WERI-Rb-1 (cell line): ENCODE measurements around the gene RABL2B.
A peak's percentile ranks its signal among the peaks of the same experiment; 100 is the strongest.

ENCODE experiments used
- DNase-seq: peaks from one replicate; pipeline ENCODE4 v3.0.0-alpha.2; 2020
- H3K27ac ChIP-seq: fragments of 250-450 bp; sonication (Bioruptor Pico); 2 replicates; pipeline ENCODE4 v1.5.1; 2020; ENCODE audit warnings: mild to moderate bottlenecking, moderate library complexity
- H3K27me3 ChIP-seq: fragments of 250-450 bp; sonication (Bioruptor Pico); 2 replicates; pipeline ENCODE4 v1.5.1; 2021; ENCODE audit warnings: mild to moderate bottlenecking, low read depth, moderate library complexity; ENCODE audit not compliant: insufficient read depth, severe bottlenecking
- H3K36me3 ChIP-seq: fragments of 250-450 bp; sonication (Bioruptor Pico); 2 replicates; pipeline ENCODE4 v1.5.1; 2020; ENCODE audit warnings: mild to moderate bottlenecking, moderate library complexity
- H3K4me3 ChIP-seq: 2 replicates; pipeline ENCODE4 v1.5.1; 2011; ENCODE audit warnings: low read depth, mild to moderate bottlenecking, control low read depth, low read length
- H3K9me3 ChIP-seq: fragments of 250-450 bp; sonication (Bioruptor Pico); 2 replicates; pipeline ENCODE4 v1.5.1; 2021; ENCODE audit warnings: mild to moderate bottlenecking, moderate library complexity; ENCODE audit not compliant: severe bottlenecking
- TF ChIP-seq, protein P1 (sequence below): IDR thresholded peaks from 2 replicates; pipeline ENCODE4 v1.5.1; 2011; ENCODE audit warnings: low read depth, mild to moderate bottlenecking, control low read depth, inconsistent platforms, low read length

RABL2B gene

DNA sequence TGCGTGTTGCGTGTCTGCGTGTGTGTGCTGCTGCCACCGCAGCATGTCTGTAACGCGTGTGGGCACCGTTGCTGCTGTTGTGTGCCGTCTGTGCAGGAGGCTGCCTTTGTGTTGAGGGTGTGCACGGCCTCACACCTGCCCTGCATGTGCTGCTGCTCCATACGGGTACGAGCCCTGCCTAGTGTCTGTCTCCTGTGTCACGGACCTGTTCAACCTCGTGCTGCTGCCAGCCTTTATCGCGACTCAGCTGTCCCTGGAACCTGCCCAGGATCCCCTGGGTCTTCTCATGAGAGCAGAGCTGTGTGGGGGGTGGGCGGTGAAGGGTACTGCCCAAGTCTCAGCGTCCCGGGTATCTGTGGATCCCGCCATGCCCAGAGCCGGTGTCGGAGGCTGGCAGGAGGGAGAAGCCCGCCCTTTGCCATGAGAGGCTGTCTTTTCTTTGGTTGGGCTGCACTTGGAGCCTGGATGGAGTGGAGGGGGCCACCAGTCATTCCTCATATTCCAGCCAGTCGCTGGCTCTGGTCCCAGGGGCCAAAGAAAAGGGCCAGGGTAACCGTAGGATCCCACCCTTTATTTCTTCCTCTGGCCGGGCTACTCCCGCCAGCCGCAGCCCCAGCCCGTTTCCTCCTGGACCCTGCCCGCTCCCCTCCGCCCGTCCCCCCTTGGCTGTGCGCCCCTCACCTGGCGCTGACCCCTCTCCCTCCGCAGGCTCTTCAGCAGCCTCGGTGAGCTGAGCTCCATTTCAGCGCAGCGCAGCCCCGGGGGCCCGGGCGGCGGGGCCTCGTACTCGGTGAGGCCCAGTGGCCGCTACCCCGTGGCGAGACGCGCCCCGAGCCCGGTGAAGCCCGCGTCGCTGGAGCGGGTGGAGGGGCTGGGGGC is 53.2 kb downstream of the RABL2B start:
- TF ChIP-seq, protein P1, sequence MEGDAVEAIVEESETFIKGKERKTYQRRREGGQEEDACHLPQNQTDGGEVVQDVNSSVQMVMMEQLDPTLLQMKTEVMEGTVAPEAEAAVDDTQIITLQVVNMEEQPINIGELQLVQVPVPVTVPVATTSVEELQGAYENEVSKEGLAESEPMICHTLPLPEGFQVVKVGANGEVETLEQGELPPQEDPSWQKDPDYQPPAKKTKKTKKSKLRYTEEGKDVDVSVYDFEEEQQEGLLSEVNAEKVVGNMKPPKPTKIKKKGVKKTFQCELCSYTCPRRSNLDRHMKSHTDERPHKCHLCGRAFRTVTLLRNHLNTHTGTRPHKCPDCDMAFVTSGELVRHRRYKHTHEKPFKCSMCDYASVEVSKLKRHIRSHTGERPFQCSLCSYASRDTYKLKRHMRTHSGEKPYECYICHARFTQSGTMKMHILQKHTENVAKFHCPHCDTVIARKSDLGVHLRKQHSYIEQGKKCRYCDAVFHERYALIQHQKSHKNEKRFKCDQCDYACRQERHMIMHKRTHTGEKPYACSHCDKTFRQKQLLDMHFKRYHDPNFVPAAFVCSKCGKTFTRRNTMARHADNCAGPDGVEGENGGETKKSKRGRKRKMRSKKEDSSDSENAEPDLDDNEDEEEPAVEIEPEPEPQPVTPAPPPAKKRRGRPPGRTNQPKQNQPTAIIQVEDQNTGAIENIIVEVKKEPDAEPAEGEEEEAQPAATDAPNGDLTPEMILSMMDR: no peak
- H3K9me3 ChIP-seq: no peaks in the 10 kb centered on the region
- no peak overlapping the region for H3K4me3 ChIP-seq
- H3K27me3 ChIP-seq: no peaks in the 10 kb centered on the region
- DNase-seq: peak; percentile 8
- peaks cover under 1% of the 10 kb centered on the region; the same call in 1 of the 2 replicates for H3K36me3 ChIP-seq
- H3K27ac ChIP-seq: no peak overlapping the region

DNA sequence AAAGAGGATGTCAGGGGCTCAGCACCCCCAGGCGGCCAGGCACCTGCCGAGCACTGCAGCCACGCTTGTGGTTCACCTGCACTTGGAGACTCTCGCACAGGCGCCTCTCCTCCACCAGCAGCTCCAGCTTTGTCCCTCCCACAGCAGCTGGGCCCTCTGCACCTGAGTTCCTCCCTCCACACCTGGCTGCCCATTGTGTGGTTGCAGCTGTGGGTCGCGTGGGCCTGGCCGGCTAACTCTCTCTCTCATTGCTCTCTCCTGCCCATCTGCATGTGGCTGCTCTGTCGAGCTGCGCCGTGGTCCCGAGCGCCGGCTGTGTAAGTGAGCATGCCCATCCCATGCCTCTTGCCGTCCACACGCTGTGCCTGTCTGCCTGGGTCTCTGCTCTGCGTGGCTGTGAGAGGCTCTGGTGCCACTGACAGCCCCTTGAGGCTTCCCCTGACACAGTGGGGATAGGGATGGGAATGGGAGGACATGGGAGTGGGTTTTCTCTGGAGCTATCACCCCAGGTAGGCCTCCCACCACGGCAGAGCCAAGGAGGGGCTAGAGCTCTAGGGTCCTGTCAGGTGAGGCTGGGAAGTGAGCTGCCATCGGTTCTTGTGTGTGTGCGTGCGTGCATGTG is 53.9 kb downstream of the RABL2B start:
- Histone ChIP-seq H3K36me3 (peaks cover 5% of the 10 kb centered on the region; the same call in 1 of the 2 replicates), H3K27me3 (no peaks in the 10 kb centered on the region)
- peak; percentile 4 for DNase-seq

DNA sequence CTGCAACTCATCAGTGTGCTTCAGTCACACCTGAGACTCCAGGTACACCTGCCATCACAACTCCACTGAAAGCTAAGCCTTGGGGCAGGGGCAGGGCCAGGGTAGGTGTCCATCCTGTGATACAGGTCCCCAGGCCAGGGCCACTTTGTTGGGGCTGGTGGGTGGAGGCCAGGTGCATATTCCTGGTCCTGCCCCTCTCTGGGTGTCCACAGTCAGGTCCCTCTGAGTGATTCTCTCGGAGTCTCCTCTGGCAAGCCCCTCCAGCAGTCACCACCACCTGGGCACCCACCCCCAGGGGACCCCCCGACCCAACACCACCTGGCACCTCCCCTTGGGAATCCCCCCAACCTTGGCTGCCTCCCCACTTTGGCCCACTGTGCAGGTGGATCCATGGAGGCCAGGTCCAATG is 54.9 kb downstream of the RABL2B start:
- H3K27ac ChIP-seq: no peak overlapping the region
- peaks cover 5% of the 10 kb centered on the region; the same call in 1 of the 2 replicates for H3K36me3 ChIP-seq

More for the DNA sequence above, 53.9 kb downstream of the RABL2B start:
- H3K27ac ChIP-seq: no peak overlapping the region
- TF ChIP-seq, protein P1: no peak
- no peaks in the 10 kb centered on the region for H3K9me3 ChIP-seq
- no peak overlapping the region for H3K4me3 ChIP-seq

DNA sequence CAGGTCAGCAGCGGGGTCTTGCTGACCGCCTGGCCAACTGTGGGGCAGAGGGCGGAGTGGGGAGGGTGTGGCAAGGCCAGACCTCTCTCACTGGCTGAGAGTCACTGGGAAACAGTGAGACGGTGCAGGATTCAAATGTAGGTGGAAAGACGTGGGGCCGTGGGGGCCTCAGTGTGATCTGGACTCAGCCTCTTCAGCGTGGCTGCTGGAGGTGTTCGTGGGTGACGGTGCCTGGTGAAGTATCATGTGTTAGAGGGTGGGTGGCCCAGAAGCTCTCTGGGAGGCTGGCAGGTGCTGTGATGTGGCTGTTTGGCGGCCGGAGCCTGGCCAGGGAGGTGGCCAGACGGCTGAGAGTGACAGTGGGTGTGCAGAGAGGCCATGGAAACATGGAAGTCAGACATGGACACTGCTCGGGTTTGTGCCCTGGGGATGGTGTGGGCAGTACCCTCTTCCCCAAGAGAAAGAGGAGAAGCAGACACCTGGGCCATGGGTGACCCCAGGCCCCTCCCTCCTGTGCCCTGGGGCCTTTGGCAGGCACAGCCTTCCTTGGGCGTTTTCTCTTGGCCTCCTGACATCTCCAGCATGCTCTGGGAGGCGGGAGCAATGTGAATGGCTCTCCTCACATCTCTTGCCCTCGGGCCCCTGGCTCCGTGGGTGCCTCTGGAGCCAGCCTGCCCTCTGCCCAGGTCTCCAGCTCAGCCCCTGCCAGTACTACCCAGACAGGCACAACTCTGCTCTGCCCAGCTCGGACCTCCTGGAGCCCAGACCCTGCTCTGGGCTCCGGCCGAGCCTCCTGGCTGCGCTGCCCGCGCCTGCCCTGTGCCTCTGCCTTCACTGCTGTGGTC is 55.5 kb downstream of the RABL2B start:
- DNase-seq: no peak
- no peak overlapping the region for H3K4me3 ChIP-seq
- TF ChIP-seq, protein P1: no peak
- peaks cover 5% of the 10 kb centered on the region; the same call in 1 of the 2 replicates for H3K36me3 ChIP-seq
- H3K27me3 ChIP-seq: no peaks in the 10 kb centered on the region
- H3K27ac ChIP-seq: no peak overlapping the region
- no peaks in the 10 kb centered on the region for H3K9me3 ChIP-seq

More for the DNA sequence above, 54.9 kb downstream of the RABL2B start:
- Histone ChIP-seq H3K27me3 (no peaks in the 10 kb centered on the region), H3K9me3 (no peaks in the 10 kb centered on the region), H3K4me3 (no peak overlapping the region)
- peak; percentile 4 for DNase-seq
- TF ChIP-seq, protein P1: no peak

DNA sequence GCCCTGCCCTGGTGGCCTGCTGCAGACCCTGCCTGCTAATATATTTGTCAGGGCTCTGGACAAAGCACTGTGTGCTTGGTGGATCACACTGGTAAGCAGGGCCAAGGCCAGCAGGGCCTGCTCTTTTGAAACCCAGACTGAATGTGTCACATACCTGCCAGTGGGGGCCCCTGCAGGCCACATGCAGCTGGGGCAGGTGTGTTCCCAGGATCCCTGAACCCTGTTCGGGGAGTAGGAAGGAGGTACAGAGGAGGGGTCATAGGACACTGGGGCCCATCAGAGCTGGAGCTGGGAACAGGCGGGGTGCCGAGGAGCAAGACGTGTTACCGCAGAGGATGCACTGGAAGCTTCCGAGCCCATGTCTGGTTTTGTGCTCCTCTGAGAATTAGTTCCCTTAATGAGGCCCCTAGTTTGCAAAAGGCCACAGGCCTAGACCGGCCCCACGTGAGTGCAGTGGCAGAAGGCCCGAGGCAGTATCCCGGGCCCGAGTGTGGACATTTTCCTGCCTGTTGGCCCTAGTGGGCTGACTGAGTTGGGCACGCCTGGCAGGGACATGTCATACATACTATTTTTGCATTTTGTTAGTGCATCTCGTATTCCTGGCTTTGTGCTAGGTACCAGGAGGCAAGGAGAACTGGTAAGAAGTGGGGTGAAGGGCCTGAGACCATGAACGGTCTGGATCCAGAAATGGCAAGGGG is 56.6 kb downstream of the RABL2B start:
- Histone ChIP-seq H3K9me3 (no peaks in the 10 kb centered on the region), H3K27ac (no peak overlapping the region), H3K4me3 (no peak overlapping the region), H3K27me3 (no peaks in the 10 kb centered on the region), H3K36me3 (peaks cover 5% of the 10 kb centered on the region)
- TF ChIP-seq, protein P1: 0 out of 2 replicates have a peak, but pooled peaks have one; percentile 17
- DNase-seq: no peak
